ENCODE data around the gene IDE. TPM values are rescaled to one million over a fixed set of nuclear protein-coding genes. Genes with fewer than 3 reads are reported as not detected.

Gene IDE
- total RNA-seq, 1 experiment from 2014 or later, result 30.6 TPM

DNA sequence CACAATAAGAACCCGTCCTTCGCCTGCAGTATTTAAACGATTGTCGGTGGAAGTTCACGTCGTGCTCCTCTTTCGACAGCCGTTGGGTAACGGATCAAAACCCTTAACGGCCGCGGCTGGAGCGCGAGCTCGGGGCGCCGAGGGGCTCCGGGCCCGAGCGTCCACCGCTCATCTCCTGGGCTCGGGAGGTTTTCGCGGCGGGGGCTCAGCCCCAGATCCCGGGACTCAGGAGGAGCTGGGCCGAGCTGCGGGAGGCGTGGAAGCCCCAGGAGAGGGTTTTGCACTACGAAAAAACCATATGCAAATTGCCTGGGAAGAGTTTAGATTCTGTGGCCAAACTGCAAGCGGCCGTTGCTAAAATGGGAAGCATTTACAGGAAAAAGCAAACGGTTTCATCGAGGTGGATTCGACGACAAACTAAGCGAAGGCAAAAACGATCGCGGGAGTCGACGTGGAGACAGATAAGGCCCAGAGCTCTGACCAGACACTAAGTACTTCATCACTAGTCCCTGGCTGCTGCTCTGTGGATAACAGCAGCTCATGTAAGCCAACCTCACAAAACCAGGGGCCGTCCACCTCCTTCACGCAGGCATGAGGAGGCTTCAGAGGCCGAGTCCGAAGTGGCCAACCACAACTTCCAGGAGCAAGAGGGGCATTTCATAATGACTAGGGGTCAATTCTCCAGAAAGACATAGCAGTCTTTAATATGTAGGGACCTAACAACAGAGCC lies 153.2 kb downstream of the IDE start:
- Mint-ChIP-seq H3K4me1 (ENCODE audit: low read depth, unreplicated experiment) (no peaks in the 10 kb centered on the region), H3K36me3 (ENCODE audit: insufficient read depth, unreplicated experiment) (no peaks in the 10 kb centered on the region), H3K27me3 (ENCODE audit: unreplicated experiment) (no peaks in the 10 kb centered on the region), H3K4me3 (ENCODE audit: low read depth, unreplicated experiment) (no peak overlapping the region), H3K27ac (ENCODE audit: unreplicated experiment) (no peak overlapping the region), H3K9me3 (ENCODE audit: low read depth, unreplicated experiment) (no peaks in the 10 kb centered on the region)
- TF ChIP-seq, protein P1, sequence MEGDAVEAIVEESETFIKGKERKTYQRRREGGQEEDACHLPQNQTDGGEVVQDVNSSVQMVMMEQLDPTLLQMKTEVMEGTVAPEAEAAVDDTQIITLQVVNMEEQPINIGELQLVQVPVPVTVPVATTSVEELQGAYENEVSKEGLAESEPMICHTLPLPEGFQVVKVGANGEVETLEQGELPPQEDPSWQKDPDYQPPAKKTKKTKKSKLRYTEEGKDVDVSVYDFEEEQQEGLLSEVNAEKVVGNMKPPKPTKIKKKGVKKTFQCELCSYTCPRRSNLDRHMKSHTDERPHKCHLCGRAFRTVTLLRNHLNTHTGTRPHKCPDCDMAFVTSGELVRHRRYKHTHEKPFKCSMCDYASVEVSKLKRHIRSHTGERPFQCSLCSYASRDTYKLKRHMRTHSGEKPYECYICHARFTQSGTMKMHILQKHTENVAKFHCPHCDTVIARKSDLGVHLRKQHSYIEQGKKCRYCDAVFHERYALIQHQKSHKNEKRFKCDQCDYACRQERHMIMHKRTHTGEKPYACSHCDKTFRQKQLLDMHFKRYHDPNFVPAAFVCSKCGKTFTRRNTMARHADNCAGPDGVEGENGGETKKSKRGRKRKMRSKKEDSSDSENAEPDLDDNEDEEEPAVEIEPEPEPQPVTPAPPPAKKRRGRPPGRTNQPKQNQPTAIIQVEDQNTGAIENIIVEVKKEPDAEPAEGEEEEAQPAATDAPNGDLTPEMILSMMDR (IDR thresholded peaks at IDR 0.05; ENCODE audit: unreplicated experiment), result no peak
- no TSS peak for BruUV-seq (replicated peaks)
- intact Hi-C loops (cut with micrococcal nuclease; ENCODE audit: unreplicated experiment), result no loop called here
- DNase-seq, result no peak
- CTCF ChIA-PET, result no interaction called here

DNA sequence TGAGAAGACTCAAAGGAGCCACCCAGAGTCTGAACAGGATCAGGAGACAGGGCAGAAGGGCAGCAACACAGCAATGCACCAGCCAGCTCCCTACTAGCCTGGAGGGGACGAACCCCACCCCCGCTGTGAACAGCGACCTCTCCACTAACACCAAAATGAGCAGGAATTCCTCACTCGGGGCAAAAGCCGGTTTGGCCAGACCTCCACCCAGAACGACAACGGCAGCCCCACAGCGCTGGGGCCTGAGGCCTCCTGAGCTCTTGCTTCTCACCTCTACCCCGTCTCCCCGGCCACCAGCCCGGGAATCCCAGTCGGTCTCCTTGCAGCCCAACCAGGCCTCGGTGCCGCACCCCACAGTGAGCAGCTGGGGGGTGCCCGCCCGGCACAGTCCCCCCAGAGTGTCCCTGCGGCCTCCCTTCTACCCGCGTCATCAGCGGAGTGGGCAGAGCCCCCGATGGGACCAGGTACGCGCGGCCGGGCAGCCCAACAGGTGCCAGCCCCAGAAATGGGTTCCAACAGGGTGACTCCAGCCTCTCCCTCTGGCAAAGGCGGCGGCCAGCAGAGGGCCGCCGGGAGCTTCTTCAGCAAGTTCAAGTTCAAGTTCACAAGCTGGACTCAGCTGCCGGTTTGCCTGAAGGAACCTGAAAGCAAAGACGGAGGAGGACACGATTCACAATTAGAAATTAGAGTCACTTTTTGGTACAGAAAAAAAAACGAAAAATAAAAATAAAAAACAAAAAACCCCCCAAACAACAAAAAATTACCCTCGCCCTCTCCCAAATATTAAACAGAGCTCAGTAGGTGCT lies 153.9 kb downstream of the IDE start:
- intact Hi-C loops (cut with micrococcal nuclease; ENCODE audit: unreplicated experiment), result no loop called here
- no peaks in the 10 kb centered on the region for H3K36me3 Mint-ChIP-seq (ENCODE audit: insufficient read depth, unreplicated experiment)
- no peak overlapping the region for H3K4me3 Mint-ChIP-seq (ENCODE audit: low read depth, unreplicated experiment)
- no peak for DNase-seq
- H3K27ac Mint-ChIP-seq (ENCODE audit: unreplicated experiment), result no peak overlapping the region
- H3K27me3 Mint-ChIP-seq (ENCODE audit: unreplicated experiment), result no peaks in the 10 kb centered on the region
- no peaks in the 10 kb centered on the region for H3K9me3 Mint-ChIP-seq (ENCODE audit: low read depth, unreplicated experiment)
- no TSS peak for BruUV-seq (replicated peaks)
- CTCF ChIA-PET, result interaction anchor here (0.6 kb wide), 1 partner anchor 95 kb away, joined by 5 read pairs; no protein-coding TSS in a partner anchor
- TF ChIP-seq, protein P1 (IDR thresholded peaks at IDR 0.05; ENCODE audit: unreplicated experiment), result no peak
- no peaks in the 10 kb centered on the region for H3K4me1 Mint-ChIP-seq (ENCODE audit: low read depth, unreplicated experiment)

DNA sequence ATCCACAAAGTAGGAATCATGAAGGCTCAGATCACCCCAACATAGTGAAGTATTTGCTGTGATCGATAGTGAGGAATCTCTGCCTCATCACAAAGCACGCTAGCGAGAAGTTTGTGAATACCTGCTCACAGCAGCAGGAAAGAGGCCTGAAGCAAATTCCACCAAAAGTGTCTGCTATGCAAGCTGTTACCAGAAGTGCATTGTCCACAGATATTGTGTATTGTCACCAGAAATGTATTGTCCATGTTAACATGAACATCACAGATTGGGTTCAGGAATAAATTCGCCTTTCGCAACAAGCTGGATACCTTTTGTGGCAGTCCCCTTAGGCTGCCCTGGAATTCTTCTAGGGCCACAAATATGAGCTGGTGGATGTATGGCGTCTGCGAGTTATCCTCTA lies 155.0 kb downstream of the IDE start:
- Mint-ChIP-seq H3K9me3 (ENCODE audit: low read depth, unreplicated experiment) (no peaks in the 10 kb centered on the region), H3K4me1 (ENCODE audit: low read depth, unreplicated experiment) (no peaks in the 10 kb centered on the region), H3K4me3 (ENCODE audit: low read depth, unreplicated experiment) (no peak overlapping the region), H3K27me3 (ENCODE audit: unreplicated experiment) (no peaks in the 10 kb centered on the region), H3K36me3 (ENCODE audit: insufficient read depth, unreplicated experiment) (no peaks in the 10 kb centered on the region), H3K27ac (ENCODE audit: unreplicated experiment) (no peak overlapping the region)
- no TSS peak for BruUV-seq (replicated peaks)
- intact Hi-C loops (cut with micrococcal nuclease; ENCODE audit: unreplicated experiment), result no loop called here
- TF ChIP-seq, protein P1 (IDR thresholded peaks at IDR 0.05; ENCODE audit: unreplicated experiment), result no peak
- CTCF ChIA-PET, result interaction anchor here (0.6 kb wide), 1 partner anchor 96 kb away, joined by 5 read pairs; no protein-coding TSS in a partner anchor
- no peak for DNase-seq

DNA sequence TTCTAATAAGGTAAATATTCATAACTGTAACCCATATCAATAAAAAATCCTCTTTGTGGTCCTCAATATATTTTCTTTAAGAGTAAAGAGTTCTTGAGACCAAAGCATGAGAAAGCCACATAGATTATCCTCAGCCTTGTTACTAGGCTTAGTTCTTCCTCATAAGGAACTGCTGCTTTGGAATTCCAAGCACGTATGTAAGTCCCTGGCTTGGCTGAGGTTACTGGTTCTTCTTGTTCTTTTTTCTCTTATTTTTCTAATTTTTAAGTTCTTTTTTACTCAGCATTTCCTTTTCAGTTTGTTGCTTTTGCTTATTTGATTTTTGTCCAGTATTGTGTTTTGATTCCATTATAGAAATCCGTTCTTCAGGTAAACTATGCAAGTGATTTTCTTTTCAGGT lies 155.7 kb downstream of the IDE start:
- DNase-seq, result no peak
- H3K4me3 Mint-ChIP-seq (ENCODE audit: low read depth, unreplicated experiment), result no peak overlapping the region
- CTCF ChIA-PET, result interaction anchor here (0.5 kb wide), 1 partner anchor 394 kb away, joined by 4 read pairs; no protein-coding TSS in a partner anchor

More for the DNA sequence above, 155.7 kb downstream of the IDE start:
- Mint-ChIP-seq H3K27ac (ENCODE audit: unreplicated experiment) (no peak overlapping the region), H3K4me1 (ENCODE audit: low read depth, unreplicated experiment) (no peaks in the 10 kb centered on the region), H3K36me3 (ENCODE audit: insufficient read depth, unreplicated experiment) (no peaks in the 10 kb centered on the region), H3K27me3 (ENCODE audit: unreplicated experiment) (no peaks in the 10 kb centered on the region), H3K9me3 (ENCODE audit: low read depth, unreplicated experiment) (no peaks in the 10 kb centered on the region)
- no TSS peak for BruUV-seq (replicated peaks)
- TF ChIP-seq, protein P1 (IDR thresholded peaks at IDR 0.05; ENCODE audit: unreplicated experiment), result no peak
- intact Hi-C loops (cut with micrococcal nuclease; ENCODE audit: unreplicated experiment), result no loop called here
